Activated CD8-positive, alpha-beta memory T cell treated with anti-CD3 and anti-CD28 coated beads, Interleukin-2, amount 50 U/mL, for 48 hours (primary cell): ENCODE results near the gene ADAMTS13.
A peak's percentile ranks its signal among the peaks of the same experiment; 100 is the strongest.
"Not testable (repeated sequence)": the region's sequence is repeated elsewhere in the genome, so short reads cannot be mapped to it uniquely, and the experiment has no call there.

Source experiments
- DNase-seq: peaks from one replicate; pipeline ENCODE4 v3.0.0-alpha.2; 2020

The ADAMTS13 gene

GRCh38 chr9:133421615-133422542, at the start of gene ADAMTS13:
TSS of gene ADAMTS13 (plus strand) at chr9:133422367. CDS start at chr9:133422444, 77 bp downstream.
- DNase-seq: peak; percentile 71

GRCh38 chr9:133374612-133375115, 47.5 kb upstream of the ADAMTS13 start:
- DNase-seq: peak; percentile 67

GRCh38 chr9:133375116-133375723, 46.9 kb upstream of the ADAMTS13 start:
- peak; percentile 74 for DNase-seq

GRCh38 chr9:133375724-133376654, 46.2 kb upstream of the ADAMTS13 start, which contains the start of the genes STKLD1 and SURF4:
TSS of gene STKLD1 (plus strand) at chr9:133376366. CDS start at chr9:133376474, 108 bp downstream.
TSS of gene SURF4 (minus strand) at chr9:133376060. CDS start at chr9:133375969, 91 bp downstream.
- DNase-seq: peak; percentile 99

GRCh38 chr9:133377280-133377679, 44.9 kb upstream of the ADAMTS13 start:
- not testable (repeated sequence) for DNase-seq

- no peak for DNase-seq
These were observed 44.4 kb upstream of the ADAMTS13 start for GRCh38 chr9:133377721-133378216.

- DNase-seq: no peak
These were observed 43.7 kb upstream of the ADAMTS13 start for GRCh38 chr9:133378408-133378962.

- no peak for DNase-seq
These were observed 42.7 kb upstream of the ADAMTS13 start for GRCh38 chr9:133379153-133380086.

- no peak for DNase-seq
These were observed 41.4 kb upstream of the ADAMTS13 start for GRCh38 chr9:133380734-133381133.

GRCh38 chr9:133382507-133383141, 39.5 kb upstream of the ADAMTS13 start:
- DNase-seq: no peak

GRCh38 chr9:133383438-133383837, 38.7 kb upstream of the ADAMTS13 start:
- no peak for DNase-seq

- DNase-seq: no peak
These were observed 37.3 kb upstream of the ADAMTS13 start for GRCh38 chr9:133384736-133385321.

- DNase-seq: no peak
These were observed 36.7 kb upstream of the ADAMTS13 start for GRCh38 chr9:133385452-133385851.

- no peak for DNase-seq
These were observed 35.8 kb upstream of the ADAMTS13 start for GRCh38 chr9:133386338-133386737.

GRCh38 chr9:133387680-133388079, 34.5 kb upstream of the ADAMTS13 start:
- no peak for DNase-seq

GRCh38 chr9:133389025-133389557, 33.1 kb upstream of the ADAMTS13 start:
- no peak for DNase-seq

GRCh38 chr9:133389562-133389961, 32.6 kb upstream of the ADAMTS13 start:
- DNase-seq: no peak

GRCh38 chr9:133390713-133391112, 31.5 kb upstream of the ADAMTS13 start:
- no peak for DNase-seq

GRCh38 chr9:133391449-133391848, 30.7 kb upstream of the ADAMTS13 start:
- DNase-seq: not testable (repeated sequence)

GRCh38 chr9:133392308-133392707, 29.9 kb upstream of the ADAMTS13 start:
- not testable (repeated sequence) for DNase-seq
